Measurements from ENCODE around the gene FAM114A1. TPM values are rescaled to one million over a fixed set of nuclear protein-coding genes. Genes with fewer than 3 reads are reported as not detected.

Gene FAM114A1
- total and polyA plus RNA-seq, 2 of the 4 experiments (the other 2 are of a cell fraction) = 135 to 649 TPM

DNA sequence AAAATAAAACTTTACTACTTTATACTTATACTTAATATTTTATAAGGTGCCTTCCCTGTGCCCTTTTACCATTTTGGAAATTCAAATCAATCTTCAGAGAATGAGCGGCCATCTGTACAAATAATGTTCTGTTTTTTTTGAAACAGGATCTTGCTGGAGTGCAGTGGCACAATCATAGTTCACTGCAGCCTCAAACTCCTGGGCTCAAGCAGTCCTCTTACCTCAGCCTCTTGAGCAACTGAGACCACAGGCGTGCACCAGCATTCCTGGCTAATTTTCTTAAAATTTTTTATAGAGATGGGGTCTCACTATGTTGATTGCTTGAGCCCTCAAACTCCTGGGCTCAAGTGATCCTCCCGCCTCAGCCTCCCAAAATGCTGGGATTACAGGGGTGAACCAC is 53.5 kb downstream of the FAM114A1 start:
- Histone ChIP-seq H3K4me1 (ENCODE audit: control insufficient read depth, insufficient read depth, low read length) (peaks cover 3% of the 10 kb centered on the region), H3K9me1 (ENCODE audit: insufficient read depth, low read length) (peaks cover 12% of the 10 kb centered on the region), H3K18ac (ENCODE audit: low read depth, low read length) (no peak overlapping the region), H3K27ac (ENCODE audit: insufficient read depth, low read length) (no peak overlapping the region), H2AK9ac (replicated peaks; ENCODE audit: low read depth, low read length, poor library complexity) (no peak overlapping the region), H2BK5ac (ENCODE audit: low read depth, low read length, poor library complexity, severe bottlenecking) (no peak overlapping the region), H2BK15ac (ENCODE audit: low read depth, low read length) (no peak overlapping the region), H3K79me1 (ENCODE audit: low read depth in 1 of 2, low read length in 2 of 2) (peaks cover 21 to 54% of the 10 kb centered on the region in 2 experiments), H3K56ac (ENCODE audit: extremely low read depth, insufficient read depth, low read length) (no peak overlapping the region), H3K4me3 (ENCODE audit: insufficient read depth, low read depth, low read length) (no peak overlapping the region), H3K14ac (replicated peaks; ENCODE audit: low read depth, low read length) (no peak overlapping the region), H3K9ac (ENCODE audit: low read depth, low read length) (no peak overlapping the region), H4K20me1 (ENCODE audit: insufficient read depth, low read length) (0 out of 2 replicates have a peak, but pooled peaks cover 12% of the 10 kb centered on the region), H3K27me3 (ENCODE audit: control insufficient read depth, insufficient read depth, low read length) (no peaks in the 10 kb centered on the region), H3K23ac (ENCODE audit: low read depth, low read length) (no peak overlapping the region), H3K4ac (ENCODE audit: low read depth, low read length) (no peak overlapping the region), H2BK20ac (ENCODE audit: low read depth, low read length) (no peak overlapping the region), H3K36me3 (ENCODE audit: control insufficient read depth, insufficient read depth, low read length) (peaks cover 58% of the 10 kb centered on the region), H4K91ac (ENCODE audit: insufficient read depth, low read depth, low read length) (no peak overlapping the region), H3K4me2 (ENCODE audit: low read depth, low read length) (no peak overlapping the region), H3K9me3 (ENCODE audit: control insufficient read depth, insufficient read depth, low read length) (no peaks in the 10 kb centered on the region), H4K5ac (ENCODE audit: low read depth, low read length) (no peak overlapping the region), H4K8ac (ENCODE audit: low read depth in 2 of 2, low read length in 2 of 2) (no peak overlapping the region), H2BK120ac (ENCODE audit: low read depth, low read length) (no peak overlapping the region), H2AK5ac (ENCODE audit: low read depth, low read length) (no peak overlapping the region), H2AFZ (replicated peaks; ENCODE audit: low read length, poor library complexity) (no peak overlapping the region)
- POLR2A ChIA-PET (ENCODE audit: unreplicated experiment) = no interaction called here
- no CpG with 5 or more reads among the region's 3 CpGs for WGBS, 2 experiments (ENCODE audit: extremely low coverage in 2 of 2, insufficient read length in 1 of 2)
- DNase-seq = no peak
- in situ Hi-C loops (cut with MboI; ENCODE audit: low sequenced_read_pairs) = no loop called here
- no peak for ATAC-seq (ENCODE audit: low read depth)
- BruUV-seq (replicated peaks) = no TSS peak
- intact Hi-C loops (cut with micrococcal nuclease) = no loop called here
- dilution Hi-C loops (cut with HindIII; ENCODE audit: low sequenced_read_pairs, unreplicated experiment) = no loop called here
- TF ChIP-seq FOS (IDR thresholded peaks at IDR 0.05; ENCODE audit: low read depth, low read length) (no peak), CHD1 (IDR thresholded peaks at IDR 0.05; ENCODE audit: low read depth, low read length) (no peak), SMC3 (IDR thresholded peaks at IDR 0.05; ENCODE audit: low read depth, low read length) (no peak), RAD21 (IDR thresholded peaks at IDR 0.05; ENCODE audit: low read length) (no peak), RCOR1 (IDR thresholded peaks at IDR 0.05; ENCODE audit: insufficient replicate concordance, low read length) (no peak), MAZ (IDR thresholded peaks at IDR 0.05; ENCODE audit: borderline replicate concordance, low read depth, low read length) (no peak), BHLHE40 (IDR thresholded peaks at IDR 0.05; ENCODE audit: low read depth, low read length) (no peak), CEBPB (IDR thresholded peaks at IDR 0.05; ENCODE audit: low read depth, low read length) (no peak), RFX5 (IDR thresholded peaks at IDR 0.05; ENCODE audit: low read depth, low read length) (no peak), MAFK (IDR thresholded peaks at IDR 0.05; ENCODE audit: low read depth, low read length) (no peak), MXI1 (IDR thresholded peaks at IDR 0.05; ENCODE audit: borderline replicate concordance, low read depth, low read length) (no peak), POLR2A (IDR thresholded peaks at IDR 0.05; ENCODE audit: low read depth, low read length) (no peak), NFE2L2 (IDR thresholded peaks at IDR 0.05; ENCODE audit: low read depth, low read length) (no peak)
- TF ChIP-seq, protein P1, sequence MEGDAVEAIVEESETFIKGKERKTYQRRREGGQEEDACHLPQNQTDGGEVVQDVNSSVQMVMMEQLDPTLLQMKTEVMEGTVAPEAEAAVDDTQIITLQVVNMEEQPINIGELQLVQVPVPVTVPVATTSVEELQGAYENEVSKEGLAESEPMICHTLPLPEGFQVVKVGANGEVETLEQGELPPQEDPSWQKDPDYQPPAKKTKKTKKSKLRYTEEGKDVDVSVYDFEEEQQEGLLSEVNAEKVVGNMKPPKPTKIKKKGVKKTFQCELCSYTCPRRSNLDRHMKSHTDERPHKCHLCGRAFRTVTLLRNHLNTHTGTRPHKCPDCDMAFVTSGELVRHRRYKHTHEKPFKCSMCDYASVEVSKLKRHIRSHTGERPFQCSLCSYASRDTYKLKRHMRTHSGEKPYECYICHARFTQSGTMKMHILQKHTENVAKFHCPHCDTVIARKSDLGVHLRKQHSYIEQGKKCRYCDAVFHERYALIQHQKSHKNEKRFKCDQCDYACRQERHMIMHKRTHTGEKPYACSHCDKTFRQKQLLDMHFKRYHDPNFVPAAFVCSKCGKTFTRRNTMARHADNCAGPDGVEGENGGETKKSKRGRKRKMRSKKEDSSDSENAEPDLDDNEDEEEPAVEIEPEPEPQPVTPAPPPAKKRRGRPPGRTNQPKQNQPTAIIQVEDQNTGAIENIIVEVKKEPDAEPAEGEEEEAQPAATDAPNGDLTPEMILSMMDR (conservative IDR thresholded peaks at IDR 0.05; ENCODE audit: low read depth, low read length) = no peak
- TF ChIP-seq, protein P2, sequence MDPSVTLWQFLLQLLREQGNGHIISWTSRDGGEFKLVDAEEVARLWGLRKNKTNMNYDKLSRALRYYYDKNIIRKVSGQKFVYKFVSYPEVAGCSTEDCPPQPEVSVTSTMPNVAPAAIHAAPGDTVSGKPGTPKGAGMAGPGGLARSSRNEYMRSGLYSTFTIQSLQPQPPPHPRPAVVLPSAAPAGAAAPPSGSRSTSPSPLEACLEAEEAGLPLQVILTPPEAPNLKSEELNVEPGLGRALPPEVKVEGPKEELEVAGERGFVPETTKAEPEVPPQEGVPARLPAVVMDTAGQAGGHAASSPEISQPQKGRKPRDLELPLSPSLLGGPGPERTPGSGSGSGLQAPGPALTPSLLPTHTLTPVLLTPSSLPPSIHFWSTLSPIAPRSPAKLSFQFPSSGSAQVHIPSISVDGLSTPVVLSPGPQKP (IDR thresholded peaks at IDR 0.05; ENCODE audit: borderline replicate concordance, low read depth, low read length) = no peak
- TF ChIP-seq, protein P3, sequence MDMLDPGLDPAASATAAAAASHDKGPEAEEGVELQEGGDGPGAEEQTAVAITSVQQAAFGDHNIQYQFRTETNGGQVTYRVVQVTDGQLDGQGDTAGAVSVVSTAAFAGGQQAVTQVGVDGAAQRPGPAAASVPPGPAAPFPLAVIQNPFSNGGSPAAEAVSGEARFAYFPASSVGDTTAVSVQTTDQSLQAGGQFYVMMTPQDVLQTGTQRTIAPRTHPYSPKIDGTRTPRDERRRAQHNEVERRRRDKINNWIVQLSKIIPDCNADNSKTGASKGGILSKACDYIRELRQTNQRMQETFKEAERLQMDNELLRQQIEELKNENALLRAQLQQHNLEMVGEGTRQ (IDR thresholded peaks at IDR 0.05; ENCODE audit: low read depth, low read length) = no peak
- CTCF ChIA-PET = no interaction called here
